Nephron progenitor cell (in vitro differentiated cells): Measurements from ENCODE around the gene KCTD10.

Experiments
- DNase-seq: peaks from one replicate; pipeline ENCODE4 v3.0.0; 2021
- H3K27ac Mint-ChIP-seq: 2 replicates; pipeline ENCODE4 v1.8.0; 2021; ENCODE audit warnings: mild to moderate bottlenecking, moderate library complexity, mixed read lengths
- H3K27me3 Mint-ChIP-seq: 2 replicates; pipeline ENCODE4 v1.8.0; 2021; ENCODE audit warnings: mild to moderate bottlenecking, low read depth, mixed read lengths; ENCODE audit not compliant: poor library complexity
- H3K36me3 Mint-ChIP-seq: 2 replicates; pipeline ENCODE4 v1.8.0; 2021; ENCODE audit warnings: low read depth, mixed read lengths
- H3K4me1 Mint-ChIP-seq: 2 replicates; pipeline ENCODE4 v1.8.0; 2021; ENCODE audit warnings: mixed read lengths
- H3K4me3 Mint-ChIP-seq: 2 replicates; pipeline ENCODE4 v1.8.0; 2021; ENCODE audit warnings: mild to moderate bottlenecking, moderate library complexity, mixed read lengths
- H3K9me3 Mint-ChIP-seq: 2 replicates; pipeline ENCODE4 v1.8.0; 2021; ENCODE audit warnings: mild to moderate bottlenecking, moderate library complexity, mixed read lengths
- TF ChIP-seq, protein P1 (sequence below): fragments of 200-600 bp; sonication (generic); IDR thresholded peaks from 2 replicates; pipeline ENCODE4 v1.5.0; 2021; ENCODE audit warnings: antibody characterized with exemption

Gene KCTD10

DNA sequence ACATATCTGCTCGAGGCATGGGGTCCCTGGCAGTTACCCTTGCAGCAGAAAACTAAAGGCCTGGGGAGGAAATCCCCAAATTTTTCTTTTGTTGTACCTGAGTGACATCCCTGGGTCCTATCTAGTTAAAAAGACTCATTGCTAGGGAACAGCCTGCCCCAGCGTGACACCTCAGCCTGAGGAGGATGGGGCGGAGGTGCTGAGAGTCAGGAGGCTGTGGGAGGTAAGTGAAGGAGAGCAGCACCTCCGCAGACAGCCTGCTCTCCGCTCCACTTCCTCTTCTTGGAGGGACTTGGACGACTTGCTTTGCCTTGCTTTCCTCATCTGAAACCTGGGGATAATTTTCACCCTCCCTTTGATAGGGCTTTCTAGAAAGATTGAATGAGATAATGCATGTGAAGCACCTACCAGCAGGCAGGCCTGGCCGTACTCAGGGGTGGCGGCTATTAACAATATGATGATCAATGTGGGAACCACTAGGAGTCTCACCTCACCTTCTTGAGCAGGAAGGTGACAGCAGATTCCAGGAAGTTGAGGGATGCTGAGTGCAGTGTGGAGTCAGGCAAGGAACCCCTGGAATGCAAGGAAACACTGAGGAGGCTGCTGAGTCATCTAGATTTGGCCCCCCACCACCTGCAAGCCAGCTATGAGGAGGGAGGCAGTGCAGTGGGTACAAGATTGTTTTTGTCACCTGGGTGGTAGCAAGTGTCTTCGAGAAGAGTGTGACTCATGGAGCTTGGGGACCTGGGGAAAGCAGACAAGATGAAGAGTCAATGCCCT lies 23.5 kb upstream of the KCTD10 start:
- Mint-ChIP-seq H3K27ac (no peak overlapping the region), H3K9me3 (peaks cover 5% of the 10 kb centered on the region), H3K36me3 (peaks cover 73% of the 10 kb centered on the region), H3K4me1 (no peaks in the 10 kb centered on the region), H3K27me3 (no peaks in the 10 kb centered on the region), H3K4me3 (no peak overlapping the region)
- TF ChIP-seq, protein P1, sequence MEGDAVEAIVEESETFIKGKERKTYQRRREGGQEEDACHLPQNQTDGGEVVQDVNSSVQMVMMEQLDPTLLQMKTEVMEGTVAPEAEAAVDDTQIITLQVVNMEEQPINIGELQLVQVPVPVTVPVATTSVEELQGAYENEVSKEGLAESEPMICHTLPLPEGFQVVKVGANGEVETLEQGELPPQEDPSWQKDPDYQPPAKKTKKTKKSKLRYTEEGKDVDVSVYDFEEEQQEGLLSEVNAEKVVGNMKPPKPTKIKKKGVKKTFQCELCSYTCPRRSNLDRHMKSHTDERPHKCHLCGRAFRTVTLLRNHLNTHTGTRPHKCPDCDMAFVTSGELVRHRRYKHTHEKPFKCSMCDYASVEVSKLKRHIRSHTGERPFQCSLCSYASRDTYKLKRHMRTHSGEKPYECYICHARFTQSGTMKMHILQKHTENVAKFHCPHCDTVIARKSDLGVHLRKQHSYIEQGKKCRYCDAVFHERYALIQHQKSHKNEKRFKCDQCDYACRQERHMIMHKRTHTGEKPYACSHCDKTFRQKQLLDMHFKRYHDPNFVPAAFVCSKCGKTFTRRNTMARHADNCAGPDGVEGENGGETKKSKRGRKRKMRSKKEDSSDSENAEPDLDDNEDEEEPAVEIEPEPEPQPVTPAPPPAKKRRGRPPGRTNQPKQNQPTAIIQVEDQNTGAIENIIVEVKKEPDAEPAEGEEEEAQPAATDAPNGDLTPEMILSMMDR = no peak
- no peak for DNase-seq

DNA sequence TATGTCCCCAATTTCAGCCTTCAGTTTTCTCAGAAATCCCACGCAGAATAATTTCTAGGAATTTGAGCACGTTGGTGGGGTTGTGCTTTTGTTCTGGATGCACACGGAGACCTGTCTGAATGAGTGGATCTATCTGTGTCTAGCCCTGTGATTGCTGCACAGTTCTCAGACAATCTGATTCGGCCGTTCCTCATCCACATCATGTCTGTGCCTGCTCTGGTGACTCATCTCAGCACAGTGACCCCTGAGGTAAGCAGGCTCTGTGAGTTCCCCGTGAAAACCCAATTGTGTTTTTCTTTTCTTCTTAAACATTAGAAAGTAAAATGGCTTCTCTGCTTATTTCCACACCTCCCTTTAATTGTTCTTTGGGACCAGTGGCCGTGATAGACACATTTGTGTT lies 20.6 kb upstream of the KCTD10 start:
- Mint-ChIP-seq H3K4me1 (no peaks in the 10 kb centered on the region), H3K4me3 (no peak overlapping the region), H3K9me3 (peaks cover 10% of the 10 kb centered on the region), H3K36me3 (peaks cover 74% of the 10 kb centered on the region), H3K27me3 (no peaks in the 10 kb centered on the region), H3K27ac (no peak overlapping the region)
- TF ChIP-seq, protein P1 = no peak
- DNase-seq = no peak

DNA sequence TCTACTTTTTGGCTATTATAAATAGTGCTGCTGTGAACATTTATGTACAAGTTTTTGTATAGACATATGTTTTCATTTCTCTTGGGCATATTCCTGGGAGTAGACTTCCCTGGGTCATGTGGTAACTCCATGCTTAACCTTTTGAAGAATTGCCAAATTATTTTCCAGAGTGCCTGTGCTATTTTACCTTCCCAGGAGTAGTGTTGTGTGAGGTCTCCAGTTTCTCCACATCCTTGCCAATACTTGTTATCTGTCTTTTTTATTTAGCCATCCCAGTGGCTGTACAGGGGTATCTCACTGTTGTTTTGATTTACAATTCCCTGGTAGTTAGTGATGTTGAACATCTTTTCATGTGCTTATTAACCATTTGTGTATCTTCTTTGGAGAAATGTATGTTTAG lies 19.2 kb upstream of the KCTD10 start:
- H3K4me1 Mint-ChIP-seq = no peaks in the 10 kb centered on the region
- H3K27ac Mint-ChIP-seq = no peak overlapping the region
- no peak for DNase-seq
- H3K9me3 Mint-ChIP-seq = peaks cover 10% of the 10 kb centered on the region
- H3K4me3 Mint-ChIP-seq = no peak overlapping the region
- TF ChIP-seq, protein P1 = no peak
- no peaks in the 10 kb centered on the region for H3K27me3 Mint-ChIP-seq
- peaks cover 68% of the 10 kb centered on the region for H3K36me3 Mint-ChIP-seq

DNA sequence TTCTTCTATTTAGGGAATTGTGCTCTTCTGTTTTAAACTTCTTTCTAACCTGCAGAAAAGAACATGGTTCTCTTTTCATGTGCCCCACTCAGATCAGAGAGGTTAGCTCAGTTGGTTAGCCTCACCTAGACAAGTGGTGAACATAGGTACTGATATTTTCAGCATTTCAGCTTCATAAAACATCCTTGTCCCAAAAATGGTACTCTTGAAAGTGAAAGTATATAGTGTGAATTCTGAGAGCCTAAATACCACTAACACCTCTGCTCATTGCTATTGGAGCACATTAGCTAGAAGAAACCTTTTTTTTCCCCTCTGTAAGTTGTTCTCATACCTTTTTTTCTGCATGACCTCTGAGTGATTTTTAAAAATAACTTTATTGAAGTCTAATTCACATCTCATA lies 17.9 kb upstream of the KCTD10 start:
- Mint-ChIP-seq H3K36me3 (peaks cover 65% of the 10 kb centered on the region), H3K4me3 (no peak overlapping the region), H3K27me3 (no peaks in the 10 kb centered on the region), H3K4me1 (no peaks in the 10 kb centered on the region), H3K9me3 (peaks cover 10% of the 10 kb centered on the region), H3K27ac (no peak overlapping the region)
- no peak for DNase-seq
- TF ChIP-seq, protein P1 = no peak

DNA sequence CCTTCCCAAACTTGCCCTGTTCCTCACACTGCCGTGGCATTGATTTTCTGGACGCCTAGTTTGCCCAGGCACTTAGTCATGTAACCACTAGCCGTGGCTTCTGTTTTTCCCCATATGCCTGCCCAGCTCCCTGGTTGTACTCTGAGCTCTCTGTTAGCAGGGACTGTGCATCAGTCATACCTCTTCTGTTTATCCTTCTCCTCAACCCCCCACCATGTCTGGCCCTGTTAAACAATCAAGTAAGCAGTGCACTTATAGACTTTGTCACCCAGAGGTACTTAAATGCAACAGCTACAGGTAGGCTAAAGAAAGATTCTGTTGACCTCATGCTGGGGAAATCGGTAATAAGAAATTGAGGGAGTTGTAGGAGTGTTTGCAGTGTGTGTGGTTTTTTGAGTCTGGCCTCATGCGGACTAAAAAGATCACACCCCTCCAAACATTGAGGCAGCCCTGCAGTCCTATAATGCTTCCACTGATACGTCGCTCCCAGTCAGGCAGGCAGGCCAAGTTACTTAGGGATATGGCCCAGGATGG lies 17.3 kb upstream of the KCTD10 start:
- Mint-ChIP-seq H3K27me3 (no peaks in the 10 kb centered on the region), H3K9me3 (peaks cover 10% of the 10 kb centered on the region), H3K27ac (no peak overlapping the region), H3K4me3 (no peak overlapping the region), H3K36me3 (peaks cover 66% of the 10 kb centered on the region), H3K4me1 (no peaks in the 10 kb centered on the region)
- TF ChIP-seq, protein P1 = no peak
- no peak for DNase-seq

DNA sequence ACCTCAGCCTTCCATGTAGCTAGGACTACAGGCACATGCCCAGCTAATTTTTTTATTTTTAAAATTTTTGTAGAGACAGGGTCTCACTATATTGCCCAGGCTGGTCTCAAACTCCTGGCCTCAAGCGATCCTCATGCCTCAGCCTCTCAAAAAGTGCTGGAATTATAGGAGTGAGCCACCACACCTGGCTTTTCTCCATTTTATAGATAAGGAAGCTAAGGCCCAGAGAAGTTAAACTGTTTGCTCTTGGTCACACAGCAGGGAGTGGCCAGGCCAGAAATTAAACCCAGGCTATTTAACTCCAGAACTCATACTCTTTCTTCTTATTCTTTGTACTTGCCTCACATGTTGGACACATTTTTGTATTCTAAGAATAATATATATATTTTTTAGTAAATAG lies 16.8 kb upstream of the KCTD10 start:
- TF ChIP-seq, protein P1 = no peak
- peaks cover 70% of the 10 kb centered on the region for H3K36me3 Mint-ChIP-seq
- no peak overlapping the region for H3K27ac Mint-ChIP-seq
- DNase-seq = no peak
- H3K27me3 Mint-ChIP-seq = no peaks in the 10 kb centered on the region
- H3K4me1 Mint-ChIP-seq = no peaks in the 10 kb centered on the region
- H3K4me3 Mint-ChIP-seq = no peak overlapping the region
- peaks cover 10% of the 10 kb centered on the region for H3K9me3 Mint-ChIP-seq
